ENCODE measurements around the gene YTHDC2.

DNA sequence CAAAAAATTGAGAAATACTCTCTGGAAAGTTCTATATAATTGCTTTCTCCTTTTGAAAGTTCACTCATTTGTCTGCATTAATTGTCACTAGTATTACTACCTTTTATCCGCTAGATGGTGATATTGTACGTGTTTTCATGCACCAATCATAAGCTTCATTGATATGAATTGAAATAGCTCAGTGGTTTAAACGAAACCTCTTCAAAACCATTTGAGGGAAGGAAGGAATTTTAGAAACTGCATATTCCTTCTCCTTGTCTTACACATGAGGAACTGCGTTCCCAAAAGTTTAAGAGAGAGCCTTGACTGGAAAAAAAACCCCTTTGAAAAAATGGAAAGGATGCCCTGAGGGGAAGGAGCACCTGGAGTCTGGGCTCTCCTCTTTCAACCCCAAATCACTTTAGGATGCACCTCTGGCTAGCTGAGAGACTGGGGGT is 98.6 kb downstream of the YTHDC2 start:
- TF ChIP-seq ZNF274 (IDR thresholded peaks at IDR 0.05; ENCODE audit: low read depth, low read length) = no peak
- no peak for TF ChIP-seq SUZ12 (IDR thresholded peaks at IDR 0.05; ENCODE audit: extremely low read depth, insufficient read depth, insufficient read length)
- no peak for TF ChIP-seq YY1 (IDR thresholded peaks at IDR 0.05; ENCODE audit: insufficient read depth, insufficient read length)
